ENCODE data around the gene GPR50. TPM values are rescaled to one million over a fixed set of nuclear protein-coding genes. Genes with fewer than 3 reads are reported as not detected.

The GPR50 gene
- total RNA-seq: not detected in 2 replicates

GRCh38 chrX:151176231-151176750, at the start of gene GPR50:
TSS of gene GPR50 (plus strand) at chrX:151176584. CDS start at chrX:151176722, 138 bp downstream.

Other genes starting within 250 kb of the GPR50 start
- 16.8 and 35.4 TPM in 2 replicates for gene HMGB3, start 193.2 kb upstream of the GPR50 start, total RNA-seq
- 45.6 and 50.9 TPM in 2 replicates for gene VMA21, start 220.6 kb downstream of the GPR50 start, total RNA-seq